ENCODE measurements around the gene CACNA1D.

CACNA1D gene

GRCh38 chr3:53778153-53778552 is 283.7 kb downstream of the CACNA1D start:
- no peak for TF ChIP-seq CTCF (IDR thresholded peaks at IDR 0.05; ENCODE audit: borderline replicate concordance, control extremely low read depth, extremely low read depth, insufficient read depth, missing control alignments)

GRCh38 chr3:53780171-53780570 is 285.8 kb downstream of the CACNA1D start:
- TF ChIP-seq CTCF (IDR thresholded peaks at IDR 0.05; ENCODE audit: borderline replicate concordance, control extremely low read depth, extremely low read depth, insufficient read depth, missing control alignments) = no peak
- in situ Hi-C loops (cut with MboI; ENCODE audit: low sequenced_read_pairs, unreplicated experiment) = no loop called here
- DNase-seq (ENCODE audit: low spot score) = no peak

More at GRCh38 chr3:53778153-53778552, 283.7 kb downstream of the CACNA1D start:
- DNase-seq (ENCODE audit: low spot score) = no peak
- in situ Hi-C loops (cut with MboI; ENCODE audit: low sequenced_read_pairs, unreplicated experiment) = no loop called here

- in situ Hi-C loops (cut with MboI; ENCODE audit: low sequenced_read_pairs, unreplicated experiment) = no loop called here
- no peak for DNase-seq (ENCODE audit: low spot score)
- no peak for TF ChIP-seq CTCF (IDR thresholded peaks at IDR 0.05; ENCODE audit: borderline replicate concordance, control extremely low read depth, extremely low read depth, insufficient read depth, missing control alignments)
Measured at GRCh38 chr3:53780806-53781205, 286.4 kb downstream of the CACNA1D start.

- in situ Hi-C loops (cut with MboI; ENCODE audit: low sequenced_read_pairs, unreplicated experiment) = no loop called here
- no peak for DNase-seq (ENCODE audit: low spot score)
- TF ChIP-seq CTCF (IDR thresholded peaks at IDR 0.05; ENCODE audit: borderline replicate concordance, control extremely low read depth, extremely low read depth, insufficient read depth, missing control alignments) = no peak
Measured at GRCh38 chr3:53787016-53787415, 292.6 kb downstream of the CACNA1D start.

- in situ Hi-C loops (cut with MboI; ENCODE audit: low sequenced_read_pairs, unreplicated experiment) = no loop called here
- no peak for TF ChIP-seq CTCF (IDR thresholded peaks at IDR 0.05; ENCODE audit: borderline replicate concordance, control extremely low read depth, extremely low read depth, insufficient read depth, missing control alignments)
- no peak for DNase-seq (ENCODE audit: low spot score)
Measured at GRCh38 chr3:53788038-53788437, 293.6 kb downstream of the CACNA1D start.

- no peak for DNase-seq (ENCODE audit: low spot score)
- in situ Hi-C loops (cut with MboI; ENCODE audit: low sequenced_read_pairs, unreplicated experiment) = no loop called here
- no peak for TF ChIP-seq CTCF (IDR thresholded peaks at IDR 0.05; ENCODE audit: borderline replicate concordance, control extremely low read depth, extremely low read depth, insufficient read depth, missing control alignments)
Measured at GRCh38 chr3:53789459-53789858, 295.0 kb downstream of the CACNA1D start.

- no peak for TF ChIP-seq CTCF (IDR thresholded peaks at IDR 0.05; ENCODE audit: borderline replicate concordance, control extremely low read depth, extremely low read depth, insufficient read depth, missing control alignments)
- no peak for DNase-seq (ENCODE audit: low spot score)
- in situ Hi-C loops (cut with MboI; ENCODE audit: low sequenced_read_pairs, unreplicated experiment) = no loop called here
Measured at GRCh38 chr3:53790470-53790869, 296.1 kb downstream of the CACNA1D start.

Data from GM13976 (cell line).